GM12864 (cell line): Measurements from ENCODE around the gene ZFHX3.

ENCODE experiments used
- DNase-seq: peaks from one replicate; pipeline ENCODE4 v3.0.0-alpha.2; 2011; ENCODE audit warnings: low read depth
- H3K4me3 ChIP-seq: 2 replicates; pipeline ENCODE4 v1.5.1; 2011; ENCODE audit warnings: mild to moderate bottlenecking, low read depth, low read length, control low read depth
- TF ChIP-seq, protein P1 (sequence below): IDR thresholded peaks from 2 replicates; pipeline ENCODE4 v1.5.1; 2011; ENCODE audit warnings: low read depth, mild to moderate bottlenecking, moderate library complexity, low read length, control low read depth, inconsistent platforms; ENCODE audit errors: missing control alignments

Gene ZFHX3

GRCh38 chr16:72977127-72977526 is 70.8 kb downstream of the ZFHX3 start:
- DNase-seq, result no peak
- TF ChIP-seq, protein P1, sequence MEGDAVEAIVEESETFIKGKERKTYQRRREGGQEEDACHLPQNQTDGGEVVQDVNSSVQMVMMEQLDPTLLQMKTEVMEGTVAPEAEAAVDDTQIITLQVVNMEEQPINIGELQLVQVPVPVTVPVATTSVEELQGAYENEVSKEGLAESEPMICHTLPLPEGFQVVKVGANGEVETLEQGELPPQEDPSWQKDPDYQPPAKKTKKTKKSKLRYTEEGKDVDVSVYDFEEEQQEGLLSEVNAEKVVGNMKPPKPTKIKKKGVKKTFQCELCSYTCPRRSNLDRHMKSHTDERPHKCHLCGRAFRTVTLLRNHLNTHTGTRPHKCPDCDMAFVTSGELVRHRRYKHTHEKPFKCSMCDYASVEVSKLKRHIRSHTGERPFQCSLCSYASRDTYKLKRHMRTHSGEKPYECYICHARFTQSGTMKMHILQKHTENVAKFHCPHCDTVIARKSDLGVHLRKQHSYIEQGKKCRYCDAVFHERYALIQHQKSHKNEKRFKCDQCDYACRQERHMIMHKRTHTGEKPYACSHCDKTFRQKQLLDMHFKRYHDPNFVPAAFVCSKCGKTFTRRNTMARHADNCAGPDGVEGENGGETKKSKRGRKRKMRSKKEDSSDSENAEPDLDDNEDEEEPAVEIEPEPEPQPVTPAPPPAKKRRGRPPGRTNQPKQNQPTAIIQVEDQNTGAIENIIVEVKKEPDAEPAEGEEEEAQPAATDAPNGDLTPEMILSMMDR, result no peak

GRCh38 chr16:72976438-72977064 is 71.4 kb downstream of the ZFHX3 start:
- DNase-seq, result no peak
- no peak overlapping the region for H3K4me3 ChIP-seq
- TF ChIP-seq, protein P1, result no peak

More at GRCh38 chr16:72977127-72977526, 70.8 kb downstream of the ZFHX3 start:
- H3K4me3 ChIP-seq, result no peak overlapping the region

DNA sequence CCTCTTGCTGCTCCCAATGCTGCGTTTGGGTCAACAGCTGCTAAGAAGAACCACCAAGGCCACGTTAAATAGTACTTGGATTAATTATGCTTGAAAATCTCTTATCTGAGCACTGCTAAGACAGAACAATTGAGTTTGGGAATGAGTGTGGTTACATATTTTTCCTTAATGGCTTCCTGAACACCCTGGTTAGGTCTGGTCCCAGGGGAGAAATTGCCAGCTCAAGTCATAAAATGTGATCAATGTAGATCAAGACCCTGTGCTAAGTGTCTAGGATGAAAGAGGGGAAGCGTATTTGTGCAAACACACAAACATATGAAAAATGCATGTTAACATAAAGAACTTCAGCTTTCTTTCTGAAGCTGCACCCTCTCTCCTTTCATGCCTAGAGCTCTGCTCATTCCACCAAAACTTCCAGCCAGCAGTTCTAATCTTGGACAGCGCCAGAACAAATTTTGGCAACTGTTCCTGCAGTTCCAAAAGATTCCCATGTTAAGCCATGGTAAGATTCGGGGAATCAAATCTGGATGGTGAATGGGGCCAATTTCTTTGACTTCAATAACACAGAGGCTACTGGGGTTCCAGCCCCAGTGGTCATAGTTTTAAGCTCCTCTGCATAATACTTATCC is 72.0 kb downstream of the ZFHX3 start:
- TF ChIP-seq, protein P1, result no peak
- DNase-seq, result no peak

GRCh38 chr16:72974142-72974769 is 73.7 kb downstream of the ZFHX3 start:
- no peak for DNase-seq
- TF ChIP-seq, protein P1, result no peak
- H3K4me3 ChIP-seq, result no peak overlapping the region

More for the DNA sequence above, 72.0 kb downstream of the ZFHX3 start:
- H3K4me3 ChIP-seq, result no peak overlapping the region

- no peak overlapping the region for H3K4me3 ChIP-seq
- TF ChIP-seq, protein P1, result no peak
- DNase-seq, result no peak
These were observed 74.9 kb downstream of the ZFHX3 start for GRCh38 chr16:72972878-72973571.

- TF ChIP-seq, protein P1, result no peak
- no peak for DNase-seq
- H3K4me3 ChIP-seq, result no peak overlapping the region
These were observed 76.6 kb downstream of the ZFHX3 start for GRCh38 chr16:72971370-72971769.
